IPS-15b (cell line): ENCODE results near the gene ZBTB16.

ENCODE experiments used
- H3K27me3 ChIP-seq: one replicate; pipeline ENCODE4 v1.6.1; 2013; ENCODE audit warnings: low read length; ENCODE audit not compliant: control insufficient read depth, insufficient read depth
- H3K36me3 ChIP-seq: one replicate; pipeline ENCODE4 v1.6.1; 2013; ENCODE audit warnings: low read length; ENCODE audit not compliant: control insufficient read depth, insufficient read depth
- H3K4me1 ChIP-seq: one replicate; pipeline ENCODE4 v1.6.1; 2013; ENCODE audit warnings: mild to moderate bottlenecking, low read length; ENCODE audit not compliant: control insufficient read depth, insufficient read depth
- H3K4me3 ChIP-seq: one replicate; pipeline ENCODE4 v1.5.1; 2013; ENCODE audit warnings: low read depth, low read length
- H3K9ac ChIP-seq: one replicate; pipeline ENCODE4 v1.6.1; 2013; ENCODE audit warnings: low read depth, mild to moderate bottlenecking, low read length
- H3K9me3 ChIP-seq: one replicate; pipeline ENCODE4 v1.6.1; 2013; ENCODE audit warnings: mild to moderate bottlenecking, low read length; ENCODE audit not compliant: control insufficient read depth, insufficient read depth

ZBTB16 gene

GRCh38 chr11:114068327-114068726, 8.8 kb downstream of the ZBTB16 start:
- no peaks in the 10 kb centered on the region for H3K36me3 ChIP-seq
- H3K9ac ChIP-seq = no peak overlapping the region
- no peaks in the 10 kb centered on the region for H3K4me1 ChIP-seq
- H3K27me3 ChIP-seq = peaks cover 33% of the 10 kb centered on the region
- H3K9me3 ChIP-seq = no peaks in the 10 kb centered on the region
- H3K4me3 ChIP-seq = no peak overlapping the region

DNA sequence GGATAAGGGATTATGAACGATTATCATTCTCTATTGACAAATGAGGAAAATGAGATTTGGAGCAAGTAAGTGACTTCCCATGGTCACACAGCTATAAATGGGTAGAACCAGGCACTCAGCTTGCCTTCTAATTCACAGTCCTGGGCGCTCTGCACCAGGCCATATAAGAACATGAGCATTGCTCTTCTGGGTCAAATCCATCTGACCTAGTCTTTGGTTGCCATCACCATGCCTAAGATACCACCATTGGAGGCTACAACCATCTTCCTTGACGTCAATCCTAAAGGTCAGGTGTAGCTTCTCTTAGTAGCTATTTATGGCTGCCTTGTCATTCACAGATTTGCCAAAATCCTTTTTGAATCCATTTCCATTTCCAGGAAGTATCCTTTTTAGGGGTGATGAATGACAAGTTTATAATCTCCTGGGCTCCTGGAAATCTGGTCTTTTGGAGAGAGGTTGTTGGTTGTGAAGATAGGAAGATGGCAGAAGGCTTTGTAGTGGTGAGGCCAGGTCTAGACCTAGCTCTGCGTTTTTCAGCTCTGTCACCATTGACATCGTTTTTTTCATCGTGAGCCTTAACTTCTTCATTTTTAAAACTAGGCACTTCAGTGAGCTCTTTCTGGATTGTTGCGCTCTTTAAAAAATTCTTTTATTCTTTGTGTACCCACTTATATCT, 11.1 kb downstream of the ZBTB16 start:
- Histone ChIP-seq H3K9ac (no peak overlapping the region), H3K9me3 (no peaks in the 10 kb centered on the region), H3K36me3 (no peaks in the 10 kb centered on the region), H3K27me3 (peaks cover 21% of the 10 kb centered on the region), H3K4me1 (peaks cover 3% of the 10 kb centered on the region), H3K4me3 (no peak overlapping the region)

DNA sequence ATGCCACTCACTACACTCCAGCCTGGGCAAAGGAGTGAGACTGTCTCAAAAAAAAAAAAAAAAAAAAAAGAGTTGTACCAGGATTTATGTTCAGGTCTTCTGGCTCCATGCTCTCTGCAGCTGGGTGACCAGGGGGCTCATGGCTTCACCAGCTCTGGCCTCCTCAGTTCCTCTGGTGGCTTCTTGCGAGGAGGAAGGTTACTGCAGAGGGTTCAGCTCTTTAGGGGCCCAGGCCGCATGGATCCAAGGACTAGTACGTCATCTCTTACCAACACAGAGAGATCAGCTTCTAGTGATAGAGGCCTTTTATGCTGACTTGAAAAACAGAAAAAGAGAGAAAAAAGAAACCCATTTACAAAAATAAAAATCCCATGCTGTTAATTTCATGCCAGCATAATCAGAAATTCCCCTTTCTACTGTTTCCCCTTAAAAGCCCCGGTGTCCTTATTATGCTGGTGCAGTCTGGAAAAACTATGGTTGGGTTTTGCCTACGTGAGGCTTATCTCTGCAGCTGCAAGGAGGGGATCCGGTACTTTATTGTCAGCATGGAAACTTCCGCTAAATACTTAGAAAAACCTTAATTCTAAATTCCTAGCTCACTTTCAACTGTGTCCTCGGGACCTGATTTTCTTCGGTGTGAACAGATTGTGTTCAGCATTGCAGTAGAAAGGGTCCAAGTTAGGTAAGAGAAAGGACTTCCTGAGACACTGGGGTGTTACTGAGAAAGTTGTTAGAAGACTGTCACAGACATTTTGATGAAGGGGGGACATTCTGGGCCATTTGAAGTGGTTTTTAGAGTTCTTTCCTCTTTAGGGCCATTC, 13.7 kb downstream of the ZBTB16 start:
- H3K9me3 ChIP-seq = no peaks in the 10 kb centered on the region
- no peak overlapping the region for H3K4me3 ChIP-seq
- H3K9ac ChIP-seq = no peak overlapping the region
- H3K27me3 ChIP-seq = peaks cover 33% of the 10 kb centered on the region
- peaks cover 6% of the 10 kb centered on the region for H3K4me1 ChIP-seq
- no peaks in the 10 kb centered on the region for H3K36me3 ChIP-seq

DNA sequence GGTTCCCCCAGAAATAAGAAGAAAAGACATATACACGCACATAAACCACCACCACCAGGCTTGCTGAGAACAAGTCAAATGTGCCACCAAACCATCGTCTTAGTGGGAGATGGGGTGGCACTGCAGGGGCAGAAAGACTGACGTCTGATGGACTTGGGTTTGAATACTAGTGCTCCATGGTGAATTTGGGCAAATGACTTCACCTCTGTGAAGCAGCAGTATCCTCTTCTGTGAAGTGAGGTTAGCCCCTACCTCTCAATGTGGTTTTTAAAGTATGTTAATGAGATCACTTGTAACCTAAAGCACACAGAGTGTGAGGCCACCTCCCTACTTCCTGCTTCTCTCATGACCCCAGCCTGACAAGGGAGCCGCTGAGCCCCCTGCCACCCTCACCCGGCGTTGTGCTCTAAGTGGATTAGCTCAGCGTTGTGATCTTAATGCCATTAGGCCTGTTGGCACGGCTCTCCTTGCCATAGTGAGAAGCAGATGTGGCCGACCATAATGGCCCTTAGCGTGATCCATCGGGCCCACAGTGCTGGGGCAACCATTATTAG, 14.4 kb downstream of the ZBTB16 start:
- H3K9me3 ChIP-seq = no peaks in the 10 kb centered on the region
- H3K4me3 ChIP-seq = no peak overlapping the region
- peaks cover 6% of the 10 kb centered on the region for H3K4me1 ChIP-seq
- no peak overlapping the region for H3K9ac ChIP-seq
- no peaks in the 10 kb centered on the region for H3K36me3 ChIP-seq
- H3K27me3 ChIP-seq = peaks cover 34% of the 10 kb centered on the region

GRCh38 chr11:114074546-114075343, 15.2 kb downstream of the ZBTB16 start:
- no peak overlapping the region for H3K4me3 ChIP-seq
- H3K9me3 ChIP-seq = no peaks in the 10 kb centered on the region
- no peaks in the 10 kb centered on the region for H3K36me3 ChIP-seq
- peaks cover 6% of the 10 kb centered on the region for H3K4me1 ChIP-seq
- H3K9ac ChIP-seq = no peak overlapping the region
- peaks cover 42% of the 10 kb centered on the region for H3K27me3 ChIP-seq

GRCh38 chr11:114075344-114075610, 15.8 kb downstream of the ZBTB16 start:
- Histone ChIP-seq H3K4me1 (peaks cover 6% of the 10 kb centered on the region), H3K36me3 (no peaks in the 10 kb centered on the region), H3K4me3 (no peak overlapping the region), H3K9ac (no peak overlapping the region), H3K9me3 (no peaks in the 10 kb centered on the region), H3K27me3 (peaks cover 47% of the 10 kb centered on the region)

- peaks cover 6% of the 10 kb centered on the region for H3K4me1 ChIP-seq
- H3K27me3 ChIP-seq = peaks cover 49% of the 10 kb centered on the region
- H3K9ac ChIP-seq = no peak overlapping the region
- H3K9me3 ChIP-seq = no peaks in the 10 kb centered on the region
- H3K36me3 ChIP-seq = no peaks in the 10 kb centered on the region
- no peak overlapping the region for H3K4me3 ChIP-seq
Measured at GRCh38 chr11:114075891-114076441, 16.5 kb downstream of the ZBTB16 start.

GRCh38 chr11:114076921-114077331, 17.4 kb downstream of the ZBTB16 start:
- Histone ChIP-seq H3K9ac (no peak overlapping the region), H3K27me3 (peaks cover 59% of the 10 kb centered on the region), H3K9me3 (no peaks in the 10 kb centered on the region), H3K4me3 (no peak overlapping the region), H3K4me1 (peaks cover 6% of the 10 kb centered on the region), H3K36me3 (no peaks in the 10 kb centered on the region)

- Histone ChIP-seq H3K9me3 (no peaks in the 10 kb centered on the region), H3K9ac (no peak overlapping the region), H3K36me3 (no peaks in the 10 kb centered on the region), H3K4me3 (no peak overlapping the region), H3K27me3 (peaks cover 59% of the 10 kb centered on the region), H3K4me1 (peaks cover 6% of the 10 kb centered on the region)
Measured at GRCh38 chr11:114077482-114078305, 18.2 kb downstream of the ZBTB16 start.

GRCh38 chr11:114078423-114078822, 18.9 kb downstream of the ZBTB16 start:
- Histone ChIP-seq H3K36me3 (no peaks in the 10 kb centered on the region), H3K9me3 (no peaks in the 10 kb centered on the region), H3K27me3 (peaks cover 59% of the 10 kb centered on the region), H3K4me3 (no peak overlapping the region), H3K9ac (no peak overlapping the region), H3K4me1 (peaks cover 6% of the 10 kb centered on the region)
